Raji (cell line): ENCODE measurements around the gene EDC4.

Experiments
- POLR2A ChIP-seq: IDR thresholded peaks from 2 replicates; pipeline ENCODE4 v1.6.1; 2011; ENCODE audit warnings: low read depth, low read length, control low read depth; ENCODE audit not compliant: insufficient read depth

Gene EDC4

GRCh38 chr16:67864594-67864993, 8.3 kb upstream of the EDC4 start:
- no peak for TF ChIP-seq POLR2A

GRCh38 chr16:67865318-67865717, 7.5 kb upstream of the EDC4 start:
- no peak for TF ChIP-seq POLR2A

- no peak for TF ChIP-seq POLR2A
Observed at GRCh38 chr16:67868290-67868689, 4.6 kb upstream of the EDC4 start.

- no peak for TF ChIP-seq POLR2A
Observed at GRCh38 chr16:67869653-67870052, 3.2 kb upstream of the EDC4 start.

- TF ChIP-seq POLR2A, result no peak
Observed at GRCh38 chr16:67871256-67871655, 1.6 kb upstream of the EDC4 start.

- no peak for TF ChIP-seq POLR2A
Observed at GRCh38 chr16:67872131-67872630, 671 bp upstream of the EDC4 start.

GRCh38 chr16:67873435-67874370, 851 bp downstream of the EDC4 start:
- TF ChIP-seq POLR2A, result no peak

GRCh38 chr16:67874372-67874771, 1.5 kb downstream of the EDC4 start:
- no peak for TF ChIP-seq POLR2A

GRCh38 chr16:67877064-67877463, 4.2 kb downstream of the EDC4 start:
- no peak for TF ChIP-seq POLR2A

- no peak for TF ChIP-seq POLR2A
Observed at GRCh38 chr16:67878232-67878631, 5.4 kb downstream of the EDC4 start.

- no peak for TF ChIP-seq POLR2A
Observed at GRCh38 chr16:67878846-67879245, 6.0 kb downstream of the EDC4 start.

- TF ChIP-seq POLR2A, result no peak
Observed at GRCh38 chr16:67879462-67879861, 6.6 kb downstream of the EDC4 start.

- TF ChIP-seq POLR2A, result no peak
Observed at GRCh38 chr16:67879936-67880335, 7.1 kb downstream of the EDC4 start.

GRCh38 chr16:67880584-67880983, 7.7 kb downstream of the EDC4 start:
- no peak for TF ChIP-seq POLR2A

- no peak for TF ChIP-seq POLR2A
Observed at GRCh38 chr16:67881621-67882161, 8.8 kb downstream of the EDC4 start.
